T follicular helper cell (primary cell): Measurements from ENCODE around the gene XIRP2.
"Not testable (repeated sequence)": the region's sequence is repeated elsewhere in the genome, so short reads cannot be mapped to it uniquely, and the experiment has no call there.

Source experiments
- DNase-seq: peaks from one replicate; pipeline ENCODE4 v3.0.0-alpha.2; 2020; ENCODE audit warnings: low read depth

Gene XIRP2

DNA sequence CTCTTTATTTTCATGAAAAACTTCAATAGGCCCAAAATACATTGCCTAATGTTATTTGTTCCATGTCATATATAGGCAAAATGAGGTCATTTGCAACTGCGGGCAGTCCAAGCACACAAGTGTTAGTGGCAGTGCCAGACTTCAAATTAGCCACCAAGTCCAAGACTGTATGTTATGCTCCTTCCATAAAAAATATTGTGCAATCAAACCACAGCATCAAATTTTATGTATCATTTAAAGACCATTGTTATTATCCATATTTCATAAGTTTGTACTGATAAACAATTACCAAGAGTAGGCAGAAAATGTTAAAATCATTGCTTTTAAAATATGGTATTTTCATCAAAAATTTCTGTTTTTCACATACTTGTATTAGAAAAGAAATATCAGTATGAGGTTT, 54.1 kb downstream of the XIRP2 start:
- no peak for DNase-seq

- no peak for DNase-seq
Observed at GRCh38 chr2:166944909-166945308, 56.6 kb downstream of the XIRP2 start.

DNA sequence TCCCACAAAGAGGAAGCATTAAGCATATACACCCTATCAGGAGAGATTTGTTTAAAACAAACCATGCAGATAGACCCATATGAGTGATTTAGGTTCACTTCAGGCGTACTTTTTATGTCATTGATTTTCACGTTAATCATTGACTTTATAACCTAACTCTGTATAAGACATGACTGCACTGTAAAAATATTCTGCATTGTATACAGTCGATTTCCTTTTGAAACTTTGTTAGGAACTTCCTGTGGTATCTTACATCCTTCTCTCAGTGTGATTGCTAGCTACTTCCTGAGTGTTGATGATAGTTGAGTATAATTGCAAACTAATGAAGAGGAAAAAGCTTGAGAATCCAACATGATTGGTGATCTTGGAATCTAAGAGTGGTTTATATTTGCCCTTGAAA, 69.4 kb downstream of the XIRP2 start:
- no peak for DNase-seq

GRCh38 chr2:166958986-166959481, 70.8 kb downstream of the XIRP2 start:
- DNase-seq, result no peak

DNA sequence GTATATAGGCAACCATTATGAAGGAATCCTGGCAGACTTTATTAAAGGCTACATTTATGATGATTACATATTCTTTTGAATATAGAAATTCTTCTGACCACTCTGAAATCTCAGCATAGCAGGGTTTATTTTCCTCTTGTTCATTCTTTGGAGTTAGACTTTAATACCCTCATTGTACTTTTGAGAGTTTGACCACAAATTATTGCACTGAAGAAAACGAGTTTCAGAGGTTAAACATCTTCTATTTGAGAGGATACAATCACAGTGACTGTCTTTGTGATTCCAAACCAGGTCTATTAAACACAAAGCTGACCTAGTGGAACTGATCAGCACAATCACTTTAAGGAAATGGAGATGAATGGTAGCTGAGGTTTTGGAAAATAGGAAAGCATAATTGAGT, 71.3 kb downstream of the XIRP2 start:
- no peak for DNase-seq

DNA sequence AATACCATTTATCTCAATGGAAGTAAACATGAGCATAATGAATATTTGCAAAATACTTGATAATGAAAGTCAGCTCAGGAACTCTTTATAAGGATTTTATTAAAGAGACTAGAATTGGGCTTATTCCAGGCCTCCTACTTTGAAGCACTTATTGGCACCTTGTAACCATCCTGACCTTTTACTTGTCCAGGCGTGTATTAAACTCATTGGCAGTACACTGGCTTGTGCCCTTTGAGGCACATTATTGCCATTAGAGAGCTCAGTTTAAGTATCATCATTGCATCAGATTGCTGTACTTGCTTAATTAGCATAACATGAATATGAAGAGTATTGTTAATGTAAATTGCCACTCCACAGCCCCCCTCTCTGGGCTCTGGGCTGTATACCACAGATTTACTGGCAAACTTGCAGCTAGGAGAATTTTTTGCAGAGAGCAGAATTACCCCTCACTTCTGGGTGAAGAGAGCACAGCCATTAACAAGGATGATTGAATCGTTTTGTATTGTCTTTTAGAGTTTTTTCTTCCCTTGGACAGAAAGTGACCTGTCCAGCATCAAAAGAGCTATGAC, 72.5 kb downstream of the XIRP2 start:
- DNase-seq, result no peak

DNA sequence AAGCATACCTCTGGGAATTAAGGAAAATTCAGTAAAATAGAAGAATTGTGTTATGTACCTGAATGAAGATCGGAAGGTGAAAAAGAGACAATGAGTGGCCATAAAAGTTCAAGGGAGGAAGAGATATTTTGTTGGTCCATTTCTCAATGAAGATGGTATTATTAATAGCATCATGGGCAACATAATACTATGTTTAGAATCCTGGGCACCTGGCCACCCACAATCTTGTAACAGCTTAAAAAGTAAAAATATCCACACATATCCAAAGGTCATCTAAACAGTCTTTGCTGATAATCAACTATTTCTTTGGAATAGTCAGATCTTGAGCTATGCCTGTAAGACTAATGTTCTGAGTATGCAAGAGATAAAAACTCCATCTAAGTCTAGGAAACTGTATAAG, 73.7 kb downstream of the XIRP2 start:
- no peak for DNase-seq

GRCh38 chr2:166969486-166969885, 81.2 kb downstream of the XIRP2 start:
- DNase-seq, result no peak

DNA sequence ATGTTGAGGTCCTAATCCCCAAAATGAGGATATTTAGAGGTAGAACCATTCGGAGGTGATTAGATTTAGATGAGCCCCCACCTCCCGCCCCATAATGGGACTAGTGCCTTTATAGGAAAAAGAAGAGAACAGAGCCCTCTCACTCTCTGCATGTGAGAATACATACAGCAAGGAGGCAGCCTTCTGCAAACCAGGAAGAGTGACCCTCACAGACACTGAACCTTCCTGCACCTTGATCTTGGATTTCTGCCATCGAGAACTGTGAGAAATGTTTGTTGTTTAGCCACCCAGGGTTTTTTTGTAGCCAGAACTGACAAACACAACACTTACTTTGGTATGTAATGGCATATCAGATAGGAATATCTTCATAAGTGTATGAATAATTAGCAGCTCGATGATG, 83.7 kb downstream of the XIRP2 start:
- DNase-seq, result no peak

GRCh38 chr2:166972418-166972817, 84.1 kb downstream of the XIRP2 start:
- DNase-seq, result no peak

DNA sequence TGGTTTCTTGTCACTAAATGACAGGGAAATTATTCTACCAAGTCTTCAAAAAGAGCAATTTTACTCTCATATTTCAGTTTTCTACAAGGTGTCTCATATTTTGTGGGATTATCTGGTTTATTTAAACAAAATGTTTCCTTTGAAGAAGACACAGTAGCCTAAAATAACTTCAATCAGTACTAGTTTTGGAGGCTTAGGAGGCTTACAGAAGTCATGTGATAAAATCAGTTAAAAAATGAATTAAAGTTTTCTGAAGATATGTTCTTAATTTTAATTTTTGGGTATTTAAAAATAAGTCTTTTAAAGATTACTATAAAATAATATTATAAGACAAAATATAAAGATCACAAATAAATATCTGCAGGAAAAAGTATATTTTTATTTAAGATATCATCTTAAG, 95.9 kb downstream of the XIRP2 start:
- no peak for DNase-seq

GRCh38 chr2:166984797-166985196, 96.5 kb downstream of the XIRP2 start:
- DNase-seq, result no peak

GRCh38 chr2:166994588-166995336, 106.5 kb downstream of the XIRP2 start:
- no peak for DNase-seq

DNA sequence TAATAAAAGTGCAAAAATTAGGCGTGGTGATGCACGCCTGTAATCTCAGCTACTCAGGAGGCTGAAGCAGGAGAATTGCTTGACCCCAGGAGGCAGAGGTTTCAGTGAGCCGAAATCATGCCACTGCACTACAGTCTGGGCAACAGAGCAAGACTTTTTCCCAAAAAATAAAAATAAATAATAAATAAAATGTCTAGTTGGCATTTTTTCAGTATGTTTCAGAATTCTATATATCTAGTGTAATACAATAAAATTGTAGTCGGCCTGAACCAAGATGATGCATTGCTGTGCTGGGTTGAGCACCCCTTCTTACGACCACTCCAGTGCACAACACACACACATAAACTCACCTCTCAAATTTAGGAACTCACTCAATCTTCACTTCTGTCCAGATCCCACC, 108.2 kb downstream of the XIRP2 start:
- no peak for DNase-seq

DNA sequence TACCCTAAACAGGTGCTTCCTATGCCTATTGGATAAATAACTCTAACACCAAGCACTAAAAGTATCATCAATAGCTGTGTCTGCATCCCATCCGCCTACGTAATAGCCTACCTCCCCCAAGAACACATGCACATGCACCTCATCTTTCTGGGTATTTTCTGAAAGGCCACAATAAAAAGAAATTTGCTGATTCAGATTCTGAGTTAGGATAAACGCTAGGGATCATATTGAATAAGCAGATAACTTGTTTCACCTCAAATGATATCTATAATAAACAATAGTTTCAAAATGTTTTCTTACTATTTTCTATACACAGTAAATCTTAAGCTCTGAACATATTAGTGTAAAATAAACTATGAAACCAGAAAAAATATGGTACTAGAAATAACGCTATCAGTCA, 112.9 kb downstream of the XIRP2 start:
- no peak for DNase-seq

DNA sequence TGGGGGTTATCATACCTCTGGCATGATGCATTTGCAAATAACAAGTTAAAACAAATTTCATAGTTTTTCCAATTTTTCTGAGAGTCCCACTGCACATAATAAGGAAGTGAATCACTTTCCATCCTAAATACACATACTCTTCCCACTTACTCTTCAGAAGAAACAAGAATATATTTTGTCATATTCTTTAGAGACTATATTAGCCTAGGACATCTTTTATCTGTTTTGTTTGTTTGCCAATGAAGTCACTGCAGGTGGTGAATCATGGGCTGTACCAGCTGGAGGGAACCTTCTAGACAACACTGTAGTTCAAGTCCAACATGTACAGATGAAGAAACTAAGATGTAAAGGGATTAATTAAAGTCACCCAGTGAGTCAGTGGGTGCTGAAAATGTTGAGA, 116.8 kb downstream of the XIRP2 start:
- no peak for DNase-seq

GRCh38 chr2:167013227-167013626, 124.9 kb downstream of the XIRP2 start:
- no peak for DNase-seq

GRCh38 chr2:167015806-167016205, 127.5 kb downstream of the XIRP2 start:
- no peak for DNase-seq

DNA sequence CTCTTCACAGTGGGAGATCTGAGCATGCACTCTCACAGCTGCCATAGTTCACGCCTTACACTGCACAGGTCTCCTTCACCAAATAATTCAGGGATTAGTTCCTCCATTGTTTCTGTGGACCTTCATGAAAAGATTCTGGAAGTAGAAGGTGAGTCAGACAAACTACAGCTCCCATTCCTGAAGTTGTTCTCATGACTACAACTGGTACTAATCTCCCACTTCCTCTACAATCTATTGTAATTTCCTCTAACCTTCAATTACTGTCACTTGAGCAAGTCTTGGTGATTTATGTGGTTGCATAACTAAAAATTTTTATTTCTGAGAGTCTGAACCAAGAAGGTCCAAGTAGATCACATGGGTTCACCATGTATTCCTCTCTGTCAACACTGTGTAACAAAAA, 128.7 kb downstream of the XIRP2 start:
- no peak for DNase-seq

DNA sequence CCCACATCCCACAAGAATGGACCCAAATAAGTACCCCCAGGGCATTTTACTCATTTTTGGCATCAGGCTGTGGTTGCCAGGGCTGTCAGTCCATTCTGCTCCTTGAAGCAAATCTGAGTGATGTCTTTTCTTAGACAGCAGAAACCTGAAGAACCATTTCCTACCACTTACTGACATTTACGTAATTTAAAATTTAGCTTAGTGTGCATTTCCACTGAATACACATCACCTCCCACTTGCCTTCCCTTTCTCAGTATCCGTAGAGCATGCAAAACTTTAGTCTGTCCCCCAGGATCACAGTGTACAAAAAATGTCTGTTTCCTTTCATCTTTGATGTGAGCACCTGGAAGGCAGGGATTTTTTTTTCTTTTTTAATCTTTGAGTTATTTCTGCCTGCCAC, 130.3 kb downstream of the XIRP2 start:
- no peak for DNase-seq

- DNase-seq, result no peak
Observed at GRCh38 chr2:167028503-167028902, 140.2 kb downstream of the XIRP2 start.

GRCh38 chr2:167034976-167035375, 146.7 kb downstream of the XIRP2 start:
- DNase-seq, result not testable (repeated sequence)

DNA sequence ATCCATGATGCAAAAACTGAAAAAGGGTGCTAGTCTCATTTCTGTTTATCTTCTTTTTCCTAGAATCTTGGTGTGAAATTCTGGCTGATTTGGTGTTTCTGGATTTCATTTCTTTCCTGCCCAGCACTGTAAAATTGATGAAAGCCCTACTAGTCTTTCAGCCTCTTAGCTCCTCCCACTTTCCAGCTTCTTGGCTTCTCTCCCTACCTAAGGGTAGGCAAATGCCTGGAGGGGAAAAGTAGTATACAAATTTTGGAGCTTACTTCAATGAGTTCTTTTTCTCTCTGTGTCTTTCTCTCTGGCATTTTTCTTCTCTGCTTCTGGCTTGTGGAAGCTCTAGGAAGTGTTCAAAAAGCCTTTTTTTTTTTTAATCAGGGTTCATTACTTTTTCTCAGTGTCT, 160.5 kb downstream of the XIRP2 start:
- DNase-seq, result no peak

- no peak for DNase-seq
Observed at GRCh38 chr2:167049659-167050058, 161.4 kb downstream of the XIRP2 start.
